Right lobe of liver (tissue), 4 donors: Measurements from ENCODE around the gene EIF1AD.
"Not testable (repeated sequence)": the region's sequence is repeated elsewhere in the genome, so short reads cannot be mapped to it uniquely, and the experiment has no call there.

Experiments
- CTCF ChIP-seq, 4 donors: fragments of 200-600 bp in 3 of 4; fragments of 450-650 bp in 1 of 4; IDR thresholded peaks; one replicate each; pipeline versions ENCODE4 v1.5.1 to v1.8.0; 2016 to 2022; ENCODE audit warnings: antibody characterized with exemption in 4 of 4, mild to moderate bottlenecking in 2 of 4
- POLR2A ChIP-seq: fragments of 450-650 bp; IDR thresholded peaks from one replicate; pipeline ENCODE4 v1.6.1; 2017; ENCODE audit warnings: antibody characterized with exemption, mild to moderate bottlenecking
- donor health status: DM: no; HTN: no; CAD: no.
- donor health status: DM: no; HTN: no; CAD: no.
- donor health status: DM: no; HTN: yes; CAD: no.

DNA sequence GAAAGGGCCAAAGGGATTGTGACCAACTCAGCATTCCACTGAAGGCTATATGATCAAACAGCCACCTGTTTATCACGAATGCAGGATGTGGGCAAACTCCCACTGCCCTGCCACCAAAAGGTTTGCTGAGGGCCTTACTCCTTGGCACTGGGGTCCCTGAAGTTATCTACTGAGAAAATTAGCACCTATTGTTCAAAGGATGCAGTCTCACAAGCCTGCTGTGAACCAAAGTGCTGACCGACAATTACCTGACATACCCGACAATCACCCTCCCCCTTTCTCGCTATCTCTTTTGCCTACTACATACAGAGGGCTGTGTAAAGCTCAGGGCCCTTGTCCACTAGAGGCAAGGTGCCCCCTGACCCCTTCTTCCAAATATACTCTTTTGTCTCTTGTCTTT lies 8.1 kb upstream of the EIF1AD start:
- TF ChIP-seq CTCF (IDR thresholded peaks at IDR 0.05); POLR2A: not testable (repeated sequence)
